WTC11 (cell line): ENCODE results near the gene TBC1D17. TPM values are rescaled to one million over a fixed set of nuclear protein-coding genes. Genes with fewer than 3 reads are reported as not detected.

Experiments used
- ATAC-seq: fragments of 200-7000 bp; cut with Tn5 transposase; 2 replicates; pipeline ENCODE4 v1.10.0; 2021; ENCODE audit warnings: mild to moderate bottlenecking, moderate library complexity
- CTCF ChIA-PET: fragments of 300-600 bp; sonication (Branson Sonifier 250); formaldehyde crosslinking; loops from one replicate; lab custom pipeline; 2021; ENCODE audit warnings: antibody characterized with exemption; lab: Charles Lee
- POLR2A ChIA-PET: fragments of 350-600 bp; sonication (Branson Sonifier 250); formaldehyde crosslinking; loops from one replicate; lab custom pipeline; 2021; ENCODE audit warnings: antibody characterized with exemption; lab: Charles Lee
- DNase-seq: peaks from one replicate; pipeline ENCODE4 v3.0.0; 2021; ENCODE audit warnings: low spot score
- H3K27ac Mint-ChIP-seq: 2 replicates; pipeline ENCODE4 v1.8.0; 2021; ENCODE audit warnings: mixed read lengths
- H3K27me3 Mint-ChIP-seq: 2 replicates; pipeline ENCODE4 v1.8.0; 2021; ENCODE audit warnings: low read depth, mild to moderate bottlenecking, moderate library complexity, mixed read lengths
- H3K36me3 Mint-ChIP-seq: 2 replicates; pipeline ENCODE4 v1.8.0; 2021; ENCODE audit warnings: mixed read lengths
- H3K4me1 Mint-ChIP-seq: 2 replicates; pipeline ENCODE4 v1.8.0; 2022; ENCODE audit warnings: mixed read lengths
- H3K4me3 Mint-ChIP-seq: 2 replicates; pipeline ENCODE4 v1.8.0; 2021; ENCODE audit warnings: mild to moderate bottlenecking, moderate library complexity, mixed read lengths
- H3K9me3 Mint-ChIP-seq: 2 replicates; pipeline ENCODE4 v1.8.0; 2021; ENCODE audit warnings: mixed read lengths
- CREM ChIP-seq: sonication (generic); formaldehyde crosslinking; IDR thresholded peaks from 2 replicates; pipeline ENCODE4 v1.8.1; 2022; ENCODE audit warnings: mild to moderate bottlenecking, missing genetic modification reagents, moderate library complexity
- E2F1 ChIP-seq: sonication (generic); formaldehyde crosslinking; IDR thresholded peaks from 2 replicates; pipeline ENCODE4 v1.8.0; 2022; ENCODE audit warnings: mild to moderate bottlenecking, missing genetic modification reagents
- EMX1 ChIP-seq: fragments of 250-450 bp; sonication (Bioruptor Pico); IDR thresholded peaks from 2 replicates; pipeline ENCODE4 v1.8.0; 2021; ENCODE audit warnings: mild to moderate bottlenecking
- ERG ChIP-seq: fragments of 250-450 bp; sonication (Bioruptor Pico); IDR thresholded peaks from 2 replicates; pipeline ENCODE4 v1.8.0; 2021; ENCODE audit warnings: mild to moderate bottlenecking
- ETV6 ChIP-seq: sonication (generic); formaldehyde crosslinking; IDR thresholded peaks from 2 replicates; pipeline ENCODE4 v1.8.1; 2022; ENCODE audit warnings: mild to moderate bottlenecking, missing genetic modification reagents
- FOXP1 ChIP-seq: sonication (generic); formaldehyde crosslinking; IDR thresholded peaks from 2 replicates; pipeline ENCODE4 v1.8.0; 2022; ENCODE audit warnings: missing genetic modification reagents, mild to moderate bottlenecking, moderate library complexity, borderline replicate concordance
- NFE2L1 ChIP-seq: sonication (generic); formaldehyde crosslinking; IDR thresholded peaks from 2 replicates; pipeline ENCODE4 v1.8.1; 2023; ENCODE audit warnings: missing genetic modification reagents
- NR1H2 ChIP-seq: sonication (generic); formaldehyde crosslinking; IDR thresholded peaks from 2 replicates; pipeline ENCODE4 v1.9.0; 2021; ENCODE audit warnings: mild to moderate bottlenecking, moderate library complexity, missing genetic modification reagents
- PRDM15 ChIP-seq: sonication (generic); formaldehyde crosslinking; IDR thresholded peaks from 2 replicates; pipeline ENCODE4 v1.8.0; 2022; ENCODE audit warnings: missing genetic modification reagents
- SMAD3 ChIP-seq: sonication (generic); formaldehyde crosslinking; IDR thresholded peaks from 2 replicates; pipeline ENCODE4 v1.8.0; 2022; ENCODE audit warnings: missing genetic modification reagents, mild to moderate bottlenecking, borderline replicate concordance
- SP1 ChIP-seq: sonication (generic); formaldehyde crosslinking; conservative IDR thresholded peaks from 2 replicates; pipeline ENCODE4 v1.8.1; 2022; ENCODE audit warnings: missing genetic modification reagents
- TEAD4 ChIP-seq: sonication (generic); formaldehyde crosslinking; IDR thresholded peaks from 2 replicates; pipeline ENCODE4 v1.8.0; 2022; ENCODE audit warnings: mild to moderate bottlenecking, missing genetic modification reagents
- ZNF425 ChIP-seq: fragments of 250-450 bp; sonication (Bioruptor Pico); conservative IDR thresholded peaks from 2 replicates; pipeline ENCODE4 v1.9.0; 2021; ENCODE audit warnings: mild to moderate bottlenecking
- total RNA-seq: library from RNA; stranded (reverse); gene quantifications from 3 replicates; pipeline ENCODE4 v1.2.3, GENCODE V29; 2021

TBC1D17 gene
- total RNA-seq, 1 experiment from 2014 or later = 52.8 TPM

- TF ChIP-seq PRDM15 (CRISPR knock-in tag) = no peak
- peak; percentile 79 for TF ChIP-seq ETV6 (CRISPR knock-in tag)
- peak; percentile 46; the same call in 1 of the 2 replicates for TF ChIP-seq E2F1 (CRISPR knock-in tag)
- TF ChIP-seq SMAD3 (CRISPR knock-in tag) = peak; percentile 35
- TF ChIP-seq ZNF425 (CRISPR knock-in tag) = no peak
- TF ChIP-seq SP1 (CRISPR knock-in tag) = peak; percentile 60
- peak; percentile 89 for TF ChIP-seq EMX1 (CRISPR knock-in tag)
- no peak for TF ChIP-seq CREM (CRISPR knock-in tag)
These were observed 52.3 kb downstream of the TBC1D17 start (continued) for GRCh38 chr19:49929611-49930482.

- no peaks in the 10 kb centered on the region for H3K9me3 Mint-ChIP-seq
- H3K27ac Mint-ChIP-seq = peak overlapping the region; percentile 99
- peak overlapping the region; percentile 99 for H3K4me3 Mint-ChIP-seq
- ChIA-PET POLR2A (interaction anchor here (0.8 to 2.2 kb wide), 7 partner anchors 9 to 120 kb away, joined by 3 to 11 read pairs (median 4); partner anchors contain the start of genes AKT1S1 and TBC1D17), CTCF (interaction anchor here (0.6 to 1.8 kb wide), 7 partner anchors 9 to 384 kb away, joined by 3 to 11 read pairs (median 4); no protein-coding TSS in a partner anchor)
- H3K36me3 Mint-ChIP-seq = peaks cover 21% of the 10 kb centered on the region
- DNase-seq (peak; percentile 68), ATAC-seq (peak; percentile 12)
- H3K4me1 Mint-ChIP-seq = peaks cover 21% of the 10 kb centered on the region
- H3K27me3 Mint-ChIP-seq = peaks cover 4% of the 10 kb centered on the region; the same call in 1 of the 2 replicates
- TF ChIP-seq TEAD4 (CRISPR knock-in tag) (no peak), FOXP1 (CRISPR knock-in tag) (peak; percentile 51; the same call in 1 of the 2 replicates), ERG (CRISPR knock-in tag) (no peak), NFE2L1 (no peak), NR1H2 (CRISPR knock-in tag) (no peak)
These were observed 53.0 kb downstream of the TBC1D17 start for GRCh38 chr19:49930483-49931011.
